Measurements from ENCODE around the gene CTSZ.
"Not testable (repeated sequence)": the region's sequence is repeated elsewhere in the genome, so short reads cannot be mapped to it uniquely, and the experiment has no call there.

CTSZ gene

DNA sequence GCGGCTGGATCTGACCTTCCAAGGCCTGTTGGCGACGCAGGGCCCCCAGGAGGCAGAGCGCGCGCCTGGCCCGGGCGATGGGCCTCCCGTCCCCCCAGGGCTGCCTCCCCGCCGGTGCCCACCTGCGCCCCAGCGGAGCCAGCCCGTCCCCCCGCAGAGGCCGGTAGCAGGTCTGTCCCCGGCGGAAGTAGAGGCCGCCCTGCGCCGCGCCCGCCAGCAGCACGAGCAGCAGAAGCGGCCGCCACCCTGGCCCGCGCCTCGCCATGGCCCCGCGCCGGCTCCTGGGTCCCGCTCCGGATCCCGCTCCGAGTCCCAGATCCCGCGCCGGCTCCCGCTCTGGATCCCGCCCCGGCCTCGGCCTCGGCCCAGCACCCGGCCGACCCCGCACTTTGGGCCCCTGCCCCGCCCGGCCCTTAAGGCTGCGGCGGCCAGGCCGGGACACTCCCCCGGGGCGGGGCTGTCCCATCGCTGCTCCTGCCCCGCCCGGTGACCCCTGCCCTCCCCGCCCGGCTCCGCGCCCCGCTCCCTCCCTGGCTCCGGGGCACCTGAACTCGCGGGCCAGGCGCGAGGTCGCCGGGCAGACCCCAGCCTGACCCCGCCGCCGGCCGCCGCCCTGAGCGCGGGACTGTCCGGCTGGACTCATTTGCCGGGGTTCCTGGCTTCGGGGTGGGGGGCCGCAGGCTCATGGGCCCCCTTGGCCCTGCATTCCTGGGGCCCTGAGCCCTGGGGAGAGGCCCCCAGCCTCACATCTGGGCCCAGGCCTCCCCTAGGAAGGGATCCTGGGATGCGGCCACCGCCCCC is at the start of gene CTSZ:
Gene CTSZ (minus strand): TSS at position 391 of the 801 bp plus-strand sequence. CDS start 126 bp downstream, at position 265.
- no peak for DNase-seq

DNA sequence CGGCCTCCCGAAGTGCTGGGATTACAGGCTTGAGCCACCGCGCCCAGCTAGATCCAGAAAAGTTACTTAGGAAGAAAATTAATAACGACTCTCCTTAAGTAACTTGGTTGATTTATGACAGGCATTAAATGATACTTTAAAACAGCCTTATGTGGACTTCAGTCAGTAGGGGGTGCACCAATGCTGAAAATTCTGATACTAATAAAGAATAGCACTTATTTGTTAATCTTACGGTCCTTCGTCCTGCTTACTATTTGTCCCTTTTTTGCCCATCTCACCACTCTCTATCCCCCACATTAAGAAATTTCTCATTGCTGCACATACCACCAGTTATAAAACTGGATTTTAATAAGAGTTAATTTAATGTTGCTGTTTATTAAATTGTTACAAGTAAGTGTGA is 48.2 kb upstream of the CTSZ start:
- DNase-seq = no peak

DNA sequence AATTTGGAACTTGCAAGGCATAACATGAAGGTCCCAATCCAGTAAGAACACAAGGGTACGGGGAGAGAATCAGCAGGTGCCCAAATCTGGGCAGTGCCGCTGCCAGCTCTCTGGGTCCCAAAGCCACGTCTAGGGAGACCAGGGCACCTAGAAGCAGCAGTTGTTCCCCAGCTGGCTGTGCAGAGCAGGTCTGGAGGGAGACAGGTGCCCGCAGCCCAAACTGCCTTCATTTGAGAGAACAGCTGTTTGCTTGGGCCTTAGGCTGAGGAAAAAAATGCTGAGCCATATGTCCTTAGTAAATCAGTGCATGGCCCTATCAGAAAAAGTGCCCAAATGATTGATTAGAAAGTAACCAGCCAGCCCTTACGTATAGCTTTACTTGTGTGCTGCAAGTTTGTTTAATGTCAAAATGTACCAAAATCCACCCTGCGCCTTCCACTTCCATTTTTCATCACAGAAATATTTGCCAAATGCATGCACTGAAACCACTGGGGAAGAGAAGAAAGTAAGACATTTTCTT is 44.7 kb upstream of the CTSZ start:
- DNase-seq = no peak

DNA sequence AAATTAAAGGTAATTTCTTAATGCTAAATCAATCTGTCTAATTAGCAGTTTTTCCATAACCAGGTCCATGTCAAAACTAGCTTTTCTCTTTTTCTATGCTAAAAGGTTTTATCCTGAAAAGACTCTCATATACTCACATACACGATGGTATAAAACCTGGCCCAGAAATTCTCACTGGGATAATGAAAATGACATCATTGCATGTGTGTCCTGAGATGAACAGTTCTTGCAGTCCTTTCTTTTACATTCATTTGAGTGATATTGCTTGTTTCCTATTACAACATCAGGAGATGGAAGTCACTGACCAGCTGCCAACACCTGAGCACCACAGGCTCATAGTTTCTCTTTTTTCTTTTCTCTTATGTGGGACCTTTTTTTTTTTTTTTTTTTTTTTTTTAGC is 43.4 kb upstream of the CTSZ start:
- no peak for DNase-seq

DNA sequence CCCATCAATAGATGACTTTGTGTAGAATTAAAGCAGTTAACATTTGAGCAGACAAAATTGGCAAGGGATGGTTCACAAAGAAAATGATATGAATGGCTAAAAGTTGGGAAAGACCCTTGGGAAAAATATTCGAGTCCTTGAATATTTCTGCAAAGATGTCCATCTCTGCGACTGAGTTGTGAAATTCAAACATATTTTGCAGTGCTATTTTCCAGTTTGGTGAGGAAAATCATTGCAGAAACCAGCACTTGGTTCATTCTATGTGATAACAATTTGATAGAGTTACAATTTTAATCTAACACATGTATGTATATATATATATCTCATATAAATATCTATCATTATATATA is 41.6 kb upstream of the CTSZ start:
- no peak for DNase-seq

DNA sequence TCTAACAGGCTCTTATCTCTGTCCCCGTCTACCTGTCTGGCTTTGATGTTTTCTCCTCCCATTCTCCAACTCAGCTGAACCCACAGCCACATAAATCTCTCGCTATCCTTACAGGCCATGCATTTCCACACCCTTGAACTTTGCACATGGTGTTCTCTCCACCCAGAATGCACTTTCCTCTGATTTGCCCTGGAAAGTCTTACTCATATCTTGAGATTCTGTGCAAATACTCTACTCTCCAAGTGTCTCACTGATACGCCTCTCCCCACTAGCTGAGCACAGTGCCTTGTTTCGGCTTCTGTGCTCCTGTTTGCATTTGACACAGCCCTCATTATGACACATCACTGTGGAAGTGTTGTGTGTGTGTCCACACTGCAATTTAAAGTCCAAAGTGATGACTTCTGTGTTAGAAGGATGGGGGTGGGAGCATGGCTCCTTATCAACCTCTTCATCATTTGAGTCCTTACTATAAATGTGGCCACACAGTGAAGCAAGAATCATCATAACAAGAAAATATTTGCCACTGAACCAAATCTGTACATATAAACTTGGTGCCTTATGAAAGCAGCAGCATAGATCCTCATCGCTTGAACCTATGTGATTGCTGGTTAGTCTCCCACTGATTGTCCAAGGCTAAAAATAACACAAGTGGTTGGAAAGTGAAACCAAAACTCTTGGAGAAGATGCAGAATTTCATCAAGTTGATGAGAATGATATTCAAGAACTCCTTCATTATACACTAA is 41.1 kb upstream of the CTSZ start:
- no peak for DNase-seq

DNA sequence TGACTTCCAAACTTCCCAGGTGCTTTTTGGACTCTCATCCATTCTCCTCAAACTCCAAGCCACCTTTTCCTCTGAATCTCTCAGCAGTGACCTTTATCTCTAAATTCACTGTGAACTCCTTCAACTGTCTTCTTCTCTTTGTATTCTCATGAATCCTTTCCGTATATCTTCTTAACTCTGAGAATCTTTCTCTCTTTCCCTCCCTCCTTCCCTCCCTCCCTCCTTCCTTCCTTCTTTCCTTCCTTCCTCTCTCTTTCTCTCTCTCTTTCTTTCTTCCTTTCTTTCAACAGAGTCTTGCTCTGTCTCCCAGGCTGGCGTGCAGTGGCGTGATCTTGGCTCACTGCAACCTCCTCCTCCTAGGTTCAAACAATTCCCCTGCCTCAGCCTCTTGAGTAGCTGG is 39.8 kb upstream of the CTSZ start:
- DNase-seq = no peak

DNA sequence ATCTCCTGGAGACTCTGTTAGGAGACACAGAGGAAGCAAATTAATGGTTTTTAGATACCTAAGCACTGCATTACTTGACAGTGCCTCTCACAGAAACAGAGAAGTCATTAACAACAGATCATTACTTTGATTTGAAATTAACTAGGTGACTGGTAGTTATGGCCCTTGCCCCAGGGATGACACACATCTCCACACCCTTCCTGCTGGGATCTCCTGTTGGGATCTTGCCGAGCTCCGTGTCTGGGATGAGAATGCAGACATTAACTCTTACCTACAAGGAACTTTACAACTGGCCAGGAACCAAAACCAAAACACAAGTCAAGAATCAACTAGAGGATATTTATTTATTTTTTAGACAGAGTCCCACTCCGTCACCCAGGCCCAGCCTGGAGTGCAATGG is 37.7 kb upstream of the CTSZ start:
- DNase-seq = no peak

DNA sequence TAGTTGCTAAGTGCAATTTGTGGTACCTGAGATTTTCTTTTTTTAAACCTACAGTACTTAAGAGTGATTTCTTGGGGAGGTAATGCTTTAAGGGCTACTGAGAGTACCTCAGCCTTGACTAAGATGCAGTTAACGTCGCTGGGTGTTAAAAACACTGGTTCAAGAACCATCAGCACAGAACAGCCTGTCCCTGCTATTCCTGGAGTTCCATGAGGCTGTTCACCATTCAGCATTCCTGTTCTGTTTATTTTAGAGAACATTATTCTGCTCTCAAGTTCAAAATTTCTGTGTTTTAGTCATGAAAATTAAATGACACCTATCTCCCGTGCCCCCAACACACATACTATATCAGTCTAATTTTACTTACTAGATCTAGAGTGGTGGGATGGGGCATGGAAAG is 37.2 kb upstream of the CTSZ start:
- DNase-seq = no peak

DNA sequence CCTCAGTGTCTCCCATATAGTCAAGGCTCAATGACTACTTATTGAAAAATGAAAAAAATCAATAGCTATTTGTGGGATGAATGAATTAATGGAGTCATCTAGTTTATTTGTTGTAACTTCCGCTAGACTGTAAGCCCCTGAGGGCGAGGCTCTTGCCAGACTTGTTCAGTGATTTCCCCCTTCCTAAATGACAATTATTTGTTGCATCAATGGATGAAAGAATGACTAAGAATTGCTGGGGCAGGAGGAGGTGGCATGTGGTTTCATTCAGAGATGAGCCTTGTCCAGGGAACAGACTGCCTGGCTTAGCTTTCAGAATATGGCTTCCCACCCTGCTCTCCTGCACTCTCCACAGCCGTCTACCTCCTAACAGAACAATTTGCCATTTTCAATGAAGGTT is 36.6 kb upstream of the CTSZ start:
- no peak for DNase-seq

DNA sequence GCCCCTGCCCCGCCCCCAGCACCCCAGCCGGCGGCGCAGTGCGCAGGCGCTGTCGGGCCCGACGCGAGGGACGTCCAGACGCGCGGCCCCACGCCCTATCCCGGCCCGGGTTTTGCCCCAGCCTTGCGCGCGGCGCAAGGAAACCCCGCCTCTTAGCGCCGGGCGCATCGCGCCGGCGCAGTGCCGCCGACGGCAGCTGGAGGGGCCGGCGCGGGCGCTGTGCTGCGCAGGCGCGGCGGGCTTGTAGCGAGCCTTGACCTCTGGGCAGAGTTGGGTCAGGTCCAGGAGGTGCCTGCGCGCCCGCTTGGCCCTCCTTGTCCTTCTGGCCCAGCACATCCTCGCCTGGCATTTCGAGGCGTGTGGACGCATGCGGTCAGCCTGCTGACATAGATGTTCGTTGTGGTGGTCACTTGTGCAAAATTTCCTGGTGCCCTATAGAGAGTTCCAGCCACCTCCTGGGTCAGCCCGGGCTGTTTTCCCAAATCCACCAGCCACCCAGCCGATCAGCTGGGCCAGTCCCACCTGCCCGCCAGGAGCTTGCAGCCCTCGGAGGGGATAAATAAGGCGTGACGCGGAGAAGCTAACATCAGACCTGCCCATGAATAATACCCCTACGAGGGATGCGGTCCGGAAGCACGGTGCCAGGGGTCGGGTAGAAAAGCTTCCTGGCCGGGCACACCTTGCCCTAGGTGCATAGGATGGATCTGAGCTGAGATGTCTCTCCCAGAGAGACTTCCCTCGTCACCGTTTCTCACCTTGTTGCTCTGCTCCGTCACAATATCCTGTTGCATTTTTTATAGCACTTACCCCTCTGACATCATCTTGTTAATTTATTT is 36.0 kb upstream of the CTSZ start:
- peak; percentile 80 for DNase-seq

DNA sequence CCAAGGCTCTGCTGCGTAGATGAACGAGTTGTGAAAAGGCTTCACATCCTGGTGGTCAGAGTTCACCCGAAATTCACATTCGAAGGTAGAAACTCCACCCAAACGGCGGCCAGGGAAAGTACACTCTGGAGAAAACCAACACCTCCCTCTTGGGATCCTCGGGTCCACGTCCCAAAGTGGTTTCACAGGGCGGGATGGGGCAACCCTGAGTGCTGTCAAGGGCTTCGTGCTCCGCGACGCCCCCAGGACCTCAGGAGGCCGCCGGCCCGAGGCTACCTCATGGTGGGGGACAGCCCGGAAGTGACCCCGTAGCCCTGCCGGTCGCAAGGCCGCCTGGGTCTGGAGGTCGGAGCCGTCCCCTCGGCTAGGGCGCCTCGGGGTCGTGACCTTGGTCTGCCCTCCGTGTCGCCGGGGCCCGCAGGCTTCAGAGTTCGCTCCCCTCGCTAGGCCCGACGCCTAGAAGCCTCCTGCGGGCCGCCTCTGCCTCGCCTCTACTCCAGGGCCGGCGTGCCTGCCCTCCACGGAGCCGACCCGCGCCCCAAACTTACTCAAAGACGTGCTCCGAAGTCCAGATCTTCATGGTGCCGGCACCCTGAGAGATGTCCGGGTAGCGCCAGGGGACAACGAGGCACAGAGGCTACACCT is 35.2 kb upstream of the CTSZ start, which contains the start of gene PRELID3B:
Gene PRELID3B (minus strand): TSS at position 636 of the 645 bp plus-strand sequence. CDS start 56 bp downstream, at position 580.
- no peak for DNase-seq

DNA sequence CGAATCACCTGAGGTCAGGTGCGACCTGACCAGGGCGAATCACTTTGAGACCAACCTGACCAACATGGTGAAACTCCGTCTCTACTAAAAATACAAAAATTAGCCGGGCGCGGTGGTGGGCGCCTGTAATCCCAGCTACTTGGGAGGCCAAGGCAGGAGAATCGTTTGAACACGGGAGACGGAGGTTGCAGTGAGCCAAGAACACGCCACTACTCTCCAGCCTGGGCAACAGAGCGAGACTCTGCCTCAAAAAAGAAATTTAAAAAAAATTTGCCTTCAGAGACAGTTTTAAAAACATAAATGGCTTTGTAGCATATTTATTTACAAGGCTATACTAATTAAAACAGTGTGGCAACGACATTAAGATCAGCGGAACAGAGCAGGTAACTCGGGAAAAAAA is 34.4 kb upstream of the CTSZ start:
- not testable (repeated sequence) for DNase-seq

DNA sequence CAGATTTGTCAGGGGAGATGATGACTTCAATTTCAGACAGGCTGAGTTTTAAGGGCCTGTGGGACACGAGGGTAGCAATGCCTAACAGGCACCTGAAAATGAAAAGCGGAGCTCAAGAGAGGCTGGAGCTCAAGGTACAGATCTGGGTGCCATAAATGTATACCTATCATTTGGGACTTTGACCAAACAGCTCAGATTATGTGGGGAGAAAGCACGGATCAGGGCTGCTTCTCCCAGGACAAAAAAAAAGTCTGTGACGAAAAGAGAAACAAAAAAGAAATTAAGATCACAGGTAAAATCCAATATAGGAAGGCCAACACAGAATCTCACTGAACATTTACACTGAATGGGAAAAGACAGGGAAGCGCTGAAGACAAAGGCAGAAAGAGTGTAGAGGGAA is 33.6 kb upstream of the CTSZ start:
- no peak for DNase-seq

DNA sequence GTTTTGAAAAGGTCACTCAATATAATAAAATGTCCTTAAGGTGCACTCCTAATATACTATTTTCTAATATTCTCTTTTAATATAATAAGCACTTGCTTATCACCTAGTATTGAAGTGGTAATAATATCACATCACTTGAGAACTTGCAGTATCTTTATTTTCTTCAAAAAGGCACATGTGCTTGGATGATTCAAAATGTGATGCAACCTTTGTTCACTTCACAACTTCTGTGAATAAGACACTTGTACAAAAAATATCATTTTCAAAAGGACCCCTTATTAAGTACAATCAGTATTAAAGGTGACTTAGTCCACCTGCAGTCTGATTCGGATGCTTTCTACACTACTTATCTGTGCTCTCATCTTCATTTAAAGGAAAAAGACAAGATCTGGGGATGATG is 32.2 kb upstream of the CTSZ start:
- no peak for DNase-seq

DNA sequence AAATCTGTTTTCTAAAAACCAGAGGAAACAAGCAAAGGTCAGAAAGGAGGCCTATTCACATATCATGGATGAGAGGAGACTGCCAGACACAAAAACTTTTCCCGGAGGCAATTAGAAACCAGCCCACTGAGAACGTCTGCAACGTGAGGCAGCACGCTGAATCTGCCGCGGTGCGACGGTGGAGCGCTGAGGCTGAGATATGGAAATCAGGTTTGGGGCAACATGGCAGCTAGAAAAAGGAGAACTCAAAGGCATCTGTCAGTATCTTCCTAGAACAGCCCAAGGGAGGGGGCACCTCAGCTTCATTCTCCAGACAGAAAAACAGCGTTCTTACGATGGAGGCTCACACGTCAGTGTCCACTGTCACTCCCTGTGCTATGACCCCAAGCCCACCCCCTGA is 30.3 kb upstream of the CTSZ start:
- no peak for DNase-seq

DNA sequence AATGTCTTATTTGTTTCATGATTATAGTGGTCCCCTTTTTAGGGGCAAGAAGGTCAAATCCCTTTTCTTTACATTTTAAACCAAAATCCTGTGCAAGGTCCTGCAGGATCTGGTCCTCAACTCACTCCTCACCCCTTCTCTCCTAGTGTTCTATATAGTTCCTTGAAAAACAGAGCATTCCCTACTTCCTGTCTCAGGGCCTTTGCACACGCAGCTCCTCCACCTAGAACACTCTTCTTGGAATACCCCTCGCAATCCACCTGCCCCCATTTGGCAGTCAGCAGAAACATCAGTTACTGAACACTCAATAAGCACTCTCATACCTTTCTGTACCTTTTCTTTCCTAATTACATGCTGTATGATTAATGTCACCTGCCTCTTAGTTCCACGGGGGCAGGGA is 28.3 kb upstream of the CTSZ start:
- DNase-seq = no peak

DNA sequence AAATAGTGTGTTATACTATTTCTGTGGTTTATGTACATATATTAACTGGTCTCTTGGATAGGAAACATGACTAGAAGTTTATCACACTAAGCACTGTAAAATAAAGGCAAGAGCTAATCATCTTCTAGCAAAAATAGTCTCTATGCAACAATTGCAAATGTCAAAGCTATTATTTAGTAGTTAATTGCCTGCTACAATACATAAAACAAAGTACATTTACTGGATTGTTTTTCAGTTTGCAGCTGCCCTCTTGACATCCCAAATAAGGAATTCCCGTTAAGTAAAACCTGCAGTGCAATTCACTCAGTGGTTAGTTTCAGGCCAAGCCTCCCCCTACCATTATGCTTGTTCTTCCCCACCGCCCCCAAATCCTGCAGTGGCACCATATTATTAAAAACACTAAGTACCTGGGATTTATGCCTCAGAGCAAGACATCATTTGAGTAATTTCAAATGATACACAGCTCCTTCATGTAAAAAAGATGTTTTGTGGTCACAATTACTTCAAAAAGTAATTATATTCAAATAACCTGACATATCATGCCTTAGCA is 26.6 kb upstream of the CTSZ start:
- no peak for DNase-seq

DNA sequence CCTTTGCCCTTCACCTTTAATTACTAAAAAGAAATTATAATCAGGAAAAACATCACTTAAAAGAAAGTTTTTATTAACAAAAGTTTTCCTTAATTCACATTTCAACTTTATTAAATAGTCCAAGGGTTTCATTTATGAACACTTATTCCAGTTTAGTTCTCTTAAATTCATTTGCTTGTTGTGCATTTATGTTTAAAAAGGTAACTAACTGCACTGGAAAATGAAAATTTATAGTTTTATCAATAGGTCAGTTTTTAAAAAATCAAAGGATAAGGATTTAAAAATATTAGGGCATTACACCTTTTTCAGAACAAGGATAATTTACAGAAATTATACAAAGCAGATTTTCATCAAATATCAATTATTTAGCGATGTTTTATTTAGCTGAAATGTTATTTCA is 26.0 kb upstream of the CTSZ start:
- DNase-seq = no peak

DNA sequence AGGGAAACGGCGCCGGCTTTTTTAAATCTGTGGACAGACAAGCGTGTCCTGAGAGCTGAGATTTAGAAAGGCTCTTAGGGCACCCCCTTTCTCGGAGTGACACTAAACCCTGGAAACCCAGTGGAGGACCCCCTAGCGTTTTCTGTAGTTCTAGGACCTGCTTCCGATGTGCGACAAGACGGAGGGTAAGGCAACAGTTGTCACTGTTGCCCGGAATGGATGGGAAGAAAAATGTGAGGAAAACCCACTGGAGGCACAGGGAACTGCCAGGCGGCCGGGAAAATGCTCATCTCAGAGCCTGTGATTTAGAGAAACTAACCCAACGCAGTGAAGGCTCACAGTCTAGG is 25.6 kb upstream of the CTSZ start:
- peak; percentile 50 for DNase-seq

DNA sequence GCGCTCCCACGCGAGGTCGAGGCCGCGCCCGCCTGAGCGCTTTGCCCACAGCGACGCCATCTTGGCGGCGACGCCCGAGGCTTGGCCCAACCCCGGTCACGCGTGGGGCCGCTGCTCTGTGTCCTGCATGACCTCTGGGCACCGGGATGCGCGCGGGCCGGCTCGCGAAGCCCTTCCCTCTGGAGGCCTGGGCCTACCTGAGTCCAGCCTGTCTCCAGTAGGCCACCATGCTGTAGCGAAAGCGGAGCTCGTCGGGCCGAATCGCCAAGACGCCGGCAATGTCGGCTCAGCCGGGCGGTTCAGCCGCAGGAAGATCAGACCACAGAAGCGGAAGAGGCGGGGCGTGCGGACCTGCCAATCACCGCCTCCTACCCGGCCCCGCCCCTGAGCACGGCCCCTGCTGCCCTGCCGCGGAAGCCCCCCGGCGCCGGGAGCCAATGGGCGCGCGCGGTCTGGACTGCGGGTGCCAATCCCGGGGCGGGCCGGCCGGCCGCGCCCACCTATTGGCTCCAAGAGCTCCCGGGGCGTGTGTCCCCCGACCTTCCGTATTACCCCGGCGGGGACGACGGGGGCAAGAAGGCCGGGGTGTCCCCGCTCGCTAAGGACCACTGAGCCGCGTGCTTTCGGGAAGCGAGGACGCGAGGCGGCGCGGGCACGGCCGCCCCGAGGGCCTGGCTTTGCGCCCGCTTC is 25.1 kb upstream of the CTSZ start, which contains the start of gene ATP5F1E:
Gene ATP5F1E (minus strand): TSS at position 313 of the 690 bp plus-strand sequence. CDS start 84 bp downstream, at position 229.
- peak; percentile 93 for DNase-seq

DNA sequence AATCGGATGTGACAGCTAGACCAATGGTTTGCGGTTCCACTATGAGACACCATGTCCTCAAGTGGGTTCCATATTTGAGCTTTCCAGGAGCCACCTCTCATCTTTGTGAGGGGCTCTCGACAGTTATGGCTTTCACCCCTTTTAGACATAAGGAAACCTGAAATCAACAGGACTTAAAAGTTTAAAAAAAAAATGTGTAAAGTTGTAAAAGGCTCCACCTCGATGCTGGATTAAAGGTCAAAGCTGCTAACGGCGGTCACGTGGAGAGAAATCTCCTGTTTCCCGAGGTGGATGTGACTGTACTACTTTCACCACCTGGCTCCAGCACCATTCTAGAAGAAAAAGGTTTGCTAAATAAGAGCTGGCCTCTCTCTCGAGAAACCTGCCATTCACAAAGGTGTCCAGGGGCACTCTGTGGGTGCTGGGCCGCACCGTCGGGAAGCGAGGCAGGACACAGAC is 24.5 kb upstream of the CTSZ start:
- no peak for DNase-seq
